A204.1 (cell line): ENCODE results near the gene PRELP.

ENCODE experiments used
- FAIRE-seq: peaks from 2 replicates; lab custom pipeline; 2012; peaks lifted over from hg19 to GRCh38; lab: Jason Lieb, UNC

PRELP gene

DNA sequence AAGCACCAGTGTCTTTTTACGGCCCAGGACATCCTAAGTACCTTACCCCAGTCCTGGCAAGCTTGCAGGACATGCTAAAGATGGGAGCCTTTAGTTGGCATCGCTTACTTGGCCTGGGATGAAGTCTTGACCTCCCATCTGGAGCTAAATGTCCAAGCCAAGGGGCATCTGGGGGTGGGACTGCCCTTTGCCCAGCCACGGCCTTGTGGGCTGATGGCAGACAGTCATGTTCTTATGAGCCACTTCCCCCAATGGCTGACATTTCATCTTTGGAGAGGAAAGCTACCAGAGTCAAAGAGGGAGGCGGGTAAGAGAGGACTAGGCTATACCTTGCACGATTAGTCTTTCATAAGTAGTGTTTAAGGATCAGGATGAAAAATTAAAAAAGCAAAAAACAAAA, 50.5 kb downstream of the PRELP start:
- no peak for FAIRE-seq

DNA sequence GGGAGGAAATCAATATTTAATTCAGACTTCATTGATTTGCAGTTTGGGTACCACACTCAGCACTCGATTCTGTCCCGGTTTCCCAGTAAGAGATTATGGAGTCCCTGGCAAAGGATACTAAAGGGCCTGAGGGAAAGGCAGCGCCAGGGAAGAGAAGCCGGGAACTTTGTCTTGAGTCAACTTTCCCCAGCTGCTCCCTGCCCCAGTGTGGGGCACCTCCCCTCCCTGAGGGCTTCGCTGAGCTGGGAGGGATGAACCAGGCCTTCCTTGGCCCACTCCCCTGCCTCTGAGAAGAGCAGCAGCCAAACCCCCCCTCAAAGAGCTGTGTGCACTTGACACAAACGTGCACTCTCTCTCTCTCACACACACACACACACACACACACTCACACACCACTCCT, 51.0 kb downstream of the PRELP start:
- no peak for FAIRE-seq

DNA sequence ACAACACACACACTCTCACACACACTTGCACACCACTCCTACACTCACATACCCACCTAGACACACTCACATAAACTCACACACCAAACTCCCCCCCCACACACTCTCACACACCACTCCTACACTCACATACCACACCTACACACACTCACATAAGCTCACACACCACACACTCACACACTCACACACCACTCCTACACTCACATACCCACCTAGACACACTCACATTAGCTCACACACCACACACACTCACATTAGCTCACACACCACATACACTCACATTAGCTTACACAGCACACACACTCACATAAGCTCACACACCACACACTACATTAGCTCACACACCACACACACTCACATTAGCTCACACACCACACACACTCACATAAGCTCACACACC, 51.4 kb downstream of the PRELP start:
- no peak for FAIRE-seq

DNA sequence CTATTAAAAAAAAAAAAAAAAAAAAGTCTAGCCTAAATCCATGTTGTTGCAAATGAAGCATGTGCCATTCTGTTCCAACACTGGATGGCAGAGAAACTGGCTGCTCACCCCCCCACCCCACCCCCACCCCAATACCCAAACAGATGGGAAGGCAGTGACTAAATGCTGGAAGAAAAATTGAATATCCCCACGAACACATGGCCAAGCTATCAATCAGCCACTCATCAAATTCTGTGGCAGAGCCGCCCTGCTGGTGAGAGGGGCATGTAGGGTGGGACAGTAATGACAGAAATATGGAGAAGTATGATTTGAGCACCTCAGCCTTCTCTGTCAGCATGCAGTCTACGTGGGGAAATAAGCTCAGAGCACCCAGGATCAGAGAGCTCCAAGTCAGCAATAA, 52.5 kb downstream of the PRELP start:
- FAIRE-seq = no peak

DNA sequence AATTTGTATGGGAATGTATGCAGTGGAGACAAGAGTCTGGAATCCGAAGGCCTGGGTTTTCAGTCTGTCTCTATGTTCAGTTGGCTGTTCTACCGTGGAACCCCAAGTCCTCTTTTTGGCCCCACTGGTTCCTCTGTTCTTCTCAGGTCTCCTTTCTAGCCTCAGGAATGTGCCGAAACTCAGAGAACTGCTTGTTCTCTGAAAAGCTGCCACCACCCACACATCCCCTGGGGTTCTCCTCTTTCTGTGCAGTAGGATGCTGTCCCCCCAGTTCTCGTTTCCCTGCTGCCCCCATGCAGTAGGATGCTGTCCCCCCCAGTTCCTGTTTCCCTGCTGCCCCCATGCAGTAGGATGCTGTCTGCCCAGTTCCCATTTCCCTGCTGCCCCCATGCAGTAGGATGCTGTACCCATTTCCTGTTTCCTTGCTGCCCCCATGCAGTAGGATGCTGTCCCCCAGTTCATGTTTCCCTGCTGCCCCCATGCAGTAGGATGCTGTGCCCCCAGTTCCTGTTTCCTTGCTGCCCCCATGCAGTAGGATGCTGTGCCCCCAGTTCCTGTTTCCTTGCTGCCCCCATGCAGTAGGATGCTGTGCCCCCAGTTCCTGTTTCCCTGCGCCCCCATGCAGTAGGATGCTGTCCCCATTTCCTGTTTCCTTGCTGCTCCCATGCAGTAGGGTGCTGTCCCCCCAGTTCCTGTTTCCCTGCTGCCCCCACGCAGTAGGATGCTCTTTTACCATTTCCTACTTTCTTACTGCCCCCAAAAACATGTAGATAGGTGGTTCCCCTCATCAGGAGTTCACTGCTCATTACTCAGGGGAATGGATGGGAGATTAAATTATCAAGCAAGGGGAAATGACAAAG, 53.6 kb downstream of the PRELP start:
- FAIRE-seq = no peak

GRCh38 chr1:203531063-203531462, 55.5 kb downstream of the PRELP start:
- no peak for FAIRE-seq

DNA sequence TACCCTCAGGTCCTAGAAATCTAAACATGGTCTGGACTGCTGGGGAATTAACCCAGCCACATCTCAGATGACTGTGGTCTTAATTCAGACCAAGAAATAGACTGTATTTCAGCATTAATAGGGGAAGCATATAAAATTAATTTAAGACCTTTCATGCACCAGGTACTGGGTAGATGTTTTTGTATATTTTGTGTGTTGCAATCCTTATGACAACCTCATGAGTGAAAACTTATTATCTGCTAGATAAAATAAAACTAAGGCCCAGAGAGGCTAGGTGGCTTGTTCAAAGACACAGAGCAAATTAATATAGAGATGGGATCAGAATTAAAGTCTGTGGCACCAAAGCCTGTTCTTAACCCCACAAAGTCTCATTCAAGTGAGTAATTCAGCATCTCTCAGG, 58.4 kb downstream of the PRELP start:
- FAIRE-seq = no peak

DNA sequence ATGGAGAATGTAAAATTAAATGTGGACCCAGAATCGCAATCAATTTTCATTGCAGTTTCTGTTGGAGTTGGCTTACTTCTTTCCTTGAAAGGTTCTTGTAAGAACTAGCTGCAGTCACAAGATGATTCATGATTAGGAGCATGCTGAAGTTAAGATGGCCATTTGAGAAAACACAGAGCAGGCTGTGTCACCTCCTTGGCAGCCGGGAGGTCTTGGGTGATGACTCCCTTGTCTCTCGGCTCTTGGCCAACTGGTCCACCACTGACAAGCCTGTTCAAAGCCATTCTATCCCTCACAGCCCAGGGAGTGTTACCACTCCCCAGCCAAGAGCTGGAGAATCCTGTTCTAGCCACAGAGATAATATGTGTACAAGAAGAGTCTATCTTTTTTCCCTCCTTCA, 58.9 kb downstream of the PRELP start:
- no peak for FAIRE-seq

GRCh38 chr1:203536575-203536974, 61.0 kb downstream of the PRELP start:
- FAIRE-seq = no peak

GRCh38 chr1:203536980-203537455, 61.4 kb downstream of the PRELP start:
- no peak for FAIRE-seq

DNA sequence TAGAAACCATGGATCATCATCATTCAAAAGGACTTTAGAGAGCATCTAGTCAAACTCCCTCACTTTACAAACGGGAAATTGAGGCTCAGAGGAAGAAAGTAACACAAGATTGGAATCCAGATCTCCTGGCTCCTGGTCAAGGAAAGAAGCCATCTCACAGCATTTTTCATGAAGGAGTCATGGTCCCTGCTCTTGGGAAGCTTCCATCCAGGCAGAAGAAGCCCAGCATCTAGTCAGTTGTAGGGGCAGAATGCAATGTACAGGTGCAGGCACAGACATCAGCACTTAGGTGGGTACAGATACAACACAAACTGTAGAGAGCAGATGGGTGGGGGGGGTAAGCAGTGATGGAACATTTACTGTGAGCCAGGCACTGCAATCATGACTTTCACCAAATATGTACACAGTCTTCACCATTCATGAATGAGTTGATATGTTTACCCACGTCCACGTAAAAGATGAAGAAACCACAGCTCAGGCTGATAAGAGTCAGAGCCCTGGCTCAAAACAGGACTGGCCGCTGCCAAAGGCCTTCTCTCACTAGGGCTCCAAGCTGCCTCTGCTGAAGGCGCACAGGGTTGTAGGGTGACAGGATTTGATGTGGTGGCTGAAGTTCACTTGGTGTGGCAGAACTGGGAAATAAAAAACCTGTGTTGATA, 62.3 kb downstream of the PRELP start:
- no peak for FAIRE-seq

GRCh38 chr1:203538726-203539125, 63.1 kb downstream of the PRELP start:
- no peak for FAIRE-seq

GRCh38 chr1:203539831-203540546, 64.4 kb downstream of the PRELP start:
- no peak for FAIRE-seq
